Activated T-helper 1 cell treated with anti-CD3 and anti-CD28 coated beads, Interleukin-2, amount 50 U/mL, for 16 hours (primary cell): ENCODE data around the gene DUSP16.
"Not testable (repeated sequence)": the region's sequence is repeated elsewhere in the genome, so short reads cannot be mapped to it uniquely, and the experiment has no call there.

Experiments used
- DNase-seq, 2 donors: peaks; one replicate each; pipeline ENCODE4 v3.0.0-alpha.2; 2020; ENCODE audit warnings: low read depth in 1 of 2, low spot score in 1 of 2

Gene DUSP16

GRCh38 chr12:12562585-12563261 lies at the start of gene DUSP16:
TSS of gene DUSP16 (minus strand) at chr12:12562863. CDS start at chr12:12521098, 41,765 bp downstream.
- DNase-seq, result peak; percentile 40 to 59

DNA sequence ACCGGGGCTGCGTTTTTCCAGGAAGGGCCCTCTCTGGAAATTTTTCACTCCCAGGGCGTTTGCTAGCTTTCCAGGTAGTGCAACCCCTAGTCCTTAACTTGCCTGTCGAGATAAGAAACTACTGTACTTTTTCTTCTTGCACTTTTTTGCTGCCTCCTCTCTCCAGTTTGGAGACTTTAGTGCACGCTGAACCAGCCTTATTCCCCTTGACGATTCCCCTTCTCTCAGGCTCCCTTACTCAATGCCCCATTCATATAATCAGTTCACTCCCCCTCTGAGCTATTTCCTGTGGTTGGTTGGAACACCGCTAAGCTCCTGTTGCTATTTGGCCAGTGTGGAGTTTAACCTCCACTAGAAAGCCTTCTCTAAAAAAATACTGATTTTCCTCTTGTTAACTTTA lies 49.7 kb upstream of the DUSP16 start:
- DNase-seq, result no peak

GRCh38 chr12:12611512-12612306 lies 49.0 kb upstream of the DUSP16 start, which contains the start of gene CREBL2:
TSS of gene CREBL2 (plus strand) at chr12:12611876. CDS start at chr12:12612173, 297 bp downstream.
- peak; percentile 61 to 72 for DNase-seq

DNA sequence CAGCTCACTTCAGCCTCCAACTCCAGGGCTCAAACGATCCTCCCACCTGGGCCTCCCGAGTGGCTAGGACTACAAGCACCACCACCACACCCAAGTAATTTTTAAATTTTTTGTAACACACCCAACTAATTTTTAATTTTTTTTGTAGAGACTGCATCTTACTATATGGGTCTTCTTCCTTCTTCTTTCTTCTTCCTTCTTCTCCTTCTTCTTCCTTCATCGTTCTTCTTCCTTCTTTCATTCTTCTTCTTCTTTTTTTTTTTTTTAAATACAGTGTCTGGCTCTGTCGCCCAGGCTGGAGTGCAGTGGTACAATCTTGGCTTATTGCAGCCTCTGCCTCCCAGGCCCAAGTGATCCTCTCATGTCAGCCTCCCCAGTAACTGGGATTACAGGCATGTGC lies 48.0 kb upstream of the DUSP16 start:
- no peak for DNase-seq

- no peak for DNase-seq
Measured at GRCh38 chr12:12609692-12610091, 47.0 kb upstream of the DUSP16 start.

DNA sequence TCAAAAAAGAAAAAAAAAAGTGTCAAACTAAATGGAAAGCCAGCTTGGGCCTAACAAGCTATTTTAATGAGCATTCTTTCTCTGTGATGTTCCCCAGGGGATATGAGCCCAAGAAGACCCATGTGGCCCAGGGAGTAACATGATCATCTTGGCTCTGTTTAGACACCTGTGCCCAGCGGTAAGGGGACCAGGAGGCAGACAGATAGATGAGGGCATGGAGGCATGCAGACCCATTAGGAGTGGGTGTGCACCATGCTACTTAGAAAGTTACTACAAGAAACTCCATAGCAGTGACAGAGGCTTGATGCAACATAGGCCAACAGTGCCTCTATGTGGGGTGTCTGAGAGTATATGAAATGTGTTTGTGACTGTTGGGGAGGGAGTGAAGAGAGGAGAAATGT lies 45.9 kb upstream of the DUSP16 start:
- no peak for DNase-seq

DNA sequence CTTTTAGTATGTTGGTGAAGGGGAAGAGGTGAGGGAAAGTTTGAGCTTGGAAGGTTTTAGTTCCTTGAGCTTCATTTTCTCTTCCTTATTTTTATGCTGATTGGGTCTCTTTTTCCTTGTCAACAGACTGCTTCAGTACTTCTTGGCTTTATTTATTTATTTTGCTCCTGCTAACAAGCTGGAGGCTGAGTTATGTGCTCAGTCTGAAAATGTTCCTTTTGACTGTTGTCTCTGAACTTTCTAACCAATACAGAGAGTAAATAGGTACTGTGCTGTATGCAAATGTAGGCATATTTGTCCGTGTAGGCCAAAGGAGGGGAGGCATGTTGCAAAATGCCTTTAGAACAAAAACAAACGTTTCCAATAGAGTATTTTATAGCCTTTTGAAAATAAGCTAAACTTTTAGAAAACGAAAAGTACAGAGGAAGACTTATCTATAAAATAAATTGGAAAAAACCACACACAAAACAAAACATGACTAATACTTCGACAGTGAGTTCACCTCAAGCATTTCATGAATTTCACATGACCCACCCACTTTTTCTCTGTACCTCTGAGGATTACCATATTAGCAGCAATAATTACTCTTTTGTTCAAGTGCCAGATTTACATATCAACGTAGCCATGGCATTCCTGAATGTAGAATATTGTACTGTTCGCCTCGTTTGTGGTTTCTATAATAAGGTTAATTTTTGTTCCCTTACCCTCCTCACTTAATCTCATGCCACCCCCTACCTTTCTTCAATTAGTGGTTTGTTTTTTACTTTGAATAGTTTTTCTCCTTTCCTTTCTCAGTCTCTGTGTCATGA lies 44.3 kb upstream of the DUSP16 start:
- DNase-seq, result no peak

- DNase-seq, result no peak
Measured at GRCh38 chr12:12604740-12605139, 42.1 kb upstream of the DUSP16 start.

GRCh38 chr12:12600659-12601058 lies 38.0 kb upstream of the DUSP16 start:
- DNase-seq, result no peak

- DNase-seq, result no peak
Measured at GRCh38 chr12:12599750-12600643, 37.3 kb upstream of the DUSP16 start.

GRCh38 chr12:12598864-12599263 lies 36.2 kb upstream of the DUSP16 start:
- DNase-seq, result no peak

DNA sequence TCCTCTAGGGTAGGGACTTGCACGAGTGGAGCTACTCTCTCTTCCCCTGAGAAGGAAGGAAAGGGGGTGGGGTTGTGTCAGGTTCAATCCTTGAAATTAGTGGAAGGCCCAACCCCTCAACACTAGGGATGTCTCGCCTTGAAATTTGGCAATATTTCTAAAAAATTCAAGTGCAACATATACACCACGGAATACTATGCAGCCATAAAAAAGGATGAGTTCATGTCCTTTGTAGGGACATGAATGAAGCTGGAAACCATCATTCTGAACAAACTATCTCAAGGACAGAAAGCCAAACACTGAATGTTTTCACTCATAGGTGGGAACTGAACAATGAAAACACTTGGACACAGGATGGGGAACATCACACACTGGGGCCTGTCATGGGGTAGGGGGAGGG lies 33.9 kb upstream of the DUSP16 start:
- not testable (repeated sequence) for DNase-seq

DNA sequence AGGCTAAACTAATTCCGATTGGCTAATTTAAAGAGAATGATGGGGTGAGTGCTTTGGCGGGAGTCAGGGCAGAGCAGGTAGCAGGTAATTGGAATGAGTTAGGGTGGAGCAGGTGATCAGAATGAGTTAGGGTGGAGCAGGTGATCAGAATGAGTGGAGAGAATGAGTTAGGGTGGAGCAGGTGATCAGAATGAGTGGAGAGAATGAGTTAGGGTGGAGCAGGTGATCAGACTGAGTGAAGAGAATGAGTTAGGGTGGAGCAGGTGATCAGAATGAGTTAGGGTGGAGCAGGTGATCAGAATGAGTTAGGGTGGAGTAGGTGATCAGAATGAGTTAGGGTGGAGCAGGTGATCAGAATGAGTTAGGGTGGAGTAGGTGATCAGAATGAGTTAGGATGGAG lies 33.3 kb upstream of the DUSP16 start:
- not testable (repeated sequence) for DNase-seq

- no peak for DNase-seq
Measured at GRCh38 chr12:12592930-12593329, 30.3 kb upstream of the DUSP16 start.

DNA sequence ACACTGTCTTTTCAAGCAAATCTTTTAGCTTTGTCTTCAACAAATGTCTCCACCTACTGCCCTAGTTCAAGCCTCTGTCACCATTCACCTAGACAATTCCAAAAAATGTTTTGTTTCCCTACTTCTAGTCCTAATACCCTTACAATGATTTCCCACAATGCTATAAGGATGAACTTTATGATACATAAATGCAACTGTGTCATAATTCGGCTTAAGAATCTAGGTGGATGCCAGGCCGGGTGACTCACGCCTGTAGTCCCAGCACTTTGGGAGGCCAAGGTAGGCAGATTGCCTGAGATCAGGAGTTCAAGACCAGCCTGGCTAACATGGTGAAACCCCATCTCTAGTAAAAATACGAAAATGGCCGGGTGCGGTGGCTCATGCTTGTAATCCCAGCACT lies 28.3 kb upstream of the DUSP16 start:
- DNase-seq, result no peak

- DNase-seq, result not testable (repeated sequence)
Measured at GRCh38 chr12:12588436-12588835, 25.8 kb upstream of the DUSP16 start.

DNA sequence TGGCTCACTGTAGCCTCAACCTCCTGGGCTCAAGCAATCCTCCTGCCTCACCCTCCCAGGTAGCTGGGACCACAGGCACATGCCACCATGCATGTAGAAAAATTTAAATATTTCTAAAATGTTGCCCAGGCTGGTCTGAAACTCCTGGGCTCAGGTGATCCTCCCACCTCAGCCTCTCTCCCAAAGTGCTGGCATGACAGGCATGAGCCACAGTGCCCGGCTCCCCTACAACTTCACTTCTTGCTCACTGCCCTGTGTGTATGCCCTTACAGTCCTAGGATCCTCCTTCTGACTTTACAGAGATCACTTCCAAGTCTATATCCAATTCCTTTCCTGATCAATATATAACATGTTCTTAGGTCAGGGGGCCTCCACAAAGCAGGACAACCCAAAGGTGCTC lies 25.2 kb upstream of the DUSP16 start:
- DNase-seq, result no peak

DNA sequence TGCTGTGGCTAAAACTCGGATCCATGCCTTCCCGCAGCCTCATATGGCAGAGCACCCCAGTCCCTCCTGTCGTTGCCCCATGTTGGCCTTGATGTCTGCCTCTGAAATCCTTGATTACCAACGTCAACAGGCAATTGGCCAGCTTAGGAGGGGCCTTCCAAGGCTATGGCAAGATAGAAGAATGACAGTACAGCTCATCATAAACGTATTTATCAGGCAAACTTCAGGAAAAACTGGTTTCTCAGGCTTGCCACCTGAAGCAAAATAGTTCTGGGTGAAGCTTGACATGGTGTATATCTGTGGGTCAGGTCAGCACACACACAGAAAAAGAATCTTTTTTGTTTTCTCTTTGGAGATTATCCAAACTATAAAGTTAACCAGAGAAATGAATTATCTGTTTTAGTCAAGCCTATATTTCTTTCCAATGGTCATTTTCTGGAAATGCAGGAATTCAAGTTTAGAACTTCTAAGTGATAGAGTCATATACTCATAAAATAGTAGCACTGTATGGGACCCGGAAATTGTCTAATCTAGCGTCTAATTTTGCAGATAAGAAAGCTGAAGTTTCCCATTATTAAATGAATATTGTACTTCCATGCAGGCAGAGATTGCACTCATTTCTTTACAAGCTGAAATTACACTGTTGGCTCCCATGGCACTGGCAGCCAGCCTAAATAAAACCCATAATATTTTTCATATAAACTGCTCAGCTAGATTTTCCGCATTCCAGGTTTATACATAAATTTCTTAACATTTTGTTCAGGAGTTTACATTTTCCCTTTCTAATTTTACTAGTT lies 24.4 kb upstream of the DUSP16 start:
- no peak for DNase-seq

- DNase-seq, result no peak
Measured at GRCh38 chr12:12585115-12585863, 22.6 kb upstream of the DUSP16 start.
